ENCODE results near the gene CD86. TPM values are rescaled to one million over a fixed set of nuclear protein-coding genes. Genes with fewer than 3 reads are reported as not detected.

CD86 gene
- total and polyA plus RNA-seq, 4 donors: 1.7 to 4.0 (median 2.6) TPM

DNA sequence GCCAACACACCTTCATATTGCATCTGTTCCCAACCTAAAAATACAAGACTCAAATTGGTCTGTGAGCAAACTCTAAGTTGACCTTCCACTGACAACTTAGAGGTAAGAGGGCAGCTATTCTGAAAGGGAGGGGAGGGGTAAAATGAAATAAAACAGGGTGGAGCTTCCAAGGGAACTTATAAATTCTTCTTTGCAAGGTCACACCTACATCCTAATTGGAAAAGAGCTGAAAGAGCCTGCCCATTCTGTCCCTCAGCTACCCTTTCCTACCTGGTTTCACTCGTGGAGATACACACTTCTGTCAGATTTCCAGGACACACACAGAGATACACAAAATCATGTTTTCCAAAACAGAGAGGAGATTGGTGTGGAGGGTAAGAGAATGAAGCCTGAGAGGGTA, 34.1 kb upstream of the CD86 start:
- DNase-seq (ENCODE audit: low spot score): no peak
- 63% methylated on average over 1 of the region's 1 CpG for WGBS
- H3K9me3 ChIP-seq (ENCODE audit: control insufficient read depth in 4 of 4, low read length in 3 of 4): no peaks in the 10 kb centered on the region
- peaks cover 0 to 7% (median 2%) of the 10 kb centered on the region in 4 donors for H3K4me1 ChIP-seq (ENCODE audit: control insufficient read depth in 4 of 4, insufficient read depth in 4 of 4, low read length in 3 of 4)
- no peak overlapping the region for H3K27ac ChIP-seq (ENCODE audit: low read depth in 1 of 2, low read length in 2 of 2)
- no peak overlapping the region for H3K4me3 ChIP-seq (ENCODE audit: low read depth in 1 of 3, low read length in 3 of 3)
- no peaks in the 10 kb centered on the region for H3K27me3 ChIP-seq (ENCODE audit: control insufficient read depth in 4 of 4, insufficient read depth in 4 of 4, low read length in 3 of 4)
- H3K36me3 ChIP-seq (ENCODE audit: control insufficient read depth in 4 of 4, insufficient read depth in 3 of 4, low read depth in 1 of 4, low read length in 3 of 4): no peaks in the 10 kb centered on the region
- H3K9ac ChIP-seq (ENCODE audit: low read depth in 1 of 2, low read length in 2 of 2): no peak overlapping the region
- TF ChIP-seq, protein P1, sequence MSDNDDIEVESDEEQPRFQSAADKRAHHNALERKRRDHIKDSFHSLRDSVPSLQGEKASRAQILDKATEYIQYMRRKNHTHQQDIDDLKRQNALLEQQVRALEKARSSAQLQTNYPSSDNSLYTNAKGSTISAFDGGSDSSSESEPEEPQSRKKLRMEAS (IDR thresholded peaks at IDR 0.05): no peak
- TF ChIP-seq ZBTB33 (IDR thresholded peaks at IDR 0.05) (no peak), SP1 (IDR thresholded peaks at IDR 0.05) (no peak), GABPA (IDR thresholded peaks at IDR 0.05 in 1 of 2, conservative IDR thresholded peaks at IDR 0.05 in 1 of 2) (no peak), ATF3 (IDR thresholded peaks at IDR 0.05) (no peak), NR2F2 (IDR thresholded peaks at IDR 0.05) (no peak), YY1 (IDR thresholded peaks at IDR 0.05) (no peak), RXRA (IDR thresholded peaks at IDR 0.05) (no peak), FOXA1 (IDR thresholded peaks at IDR 0.05) (no peak), TAF1 (conservative IDR thresholded peaks at IDR 0.05) (no peak), JUND (IDR thresholded peaks at IDR 0.05) (no peak), HNF4A (conservative IDR thresholded peaks at IDR 0.05) (no peak), HNF4G (IDR thresholded peaks at IDR 0.05) (no peak), RAD21 (IDR thresholded peaks at IDR 0.05) (no peak), EGR1 (IDR thresholded peaks at IDR 0.05; ENCODE audit: low read depth in 2 of 2) (no peak), FOXA2 (IDR thresholded peaks at IDR 0.05) (no peak)
- TF ChIP-seq, protein P2, sequence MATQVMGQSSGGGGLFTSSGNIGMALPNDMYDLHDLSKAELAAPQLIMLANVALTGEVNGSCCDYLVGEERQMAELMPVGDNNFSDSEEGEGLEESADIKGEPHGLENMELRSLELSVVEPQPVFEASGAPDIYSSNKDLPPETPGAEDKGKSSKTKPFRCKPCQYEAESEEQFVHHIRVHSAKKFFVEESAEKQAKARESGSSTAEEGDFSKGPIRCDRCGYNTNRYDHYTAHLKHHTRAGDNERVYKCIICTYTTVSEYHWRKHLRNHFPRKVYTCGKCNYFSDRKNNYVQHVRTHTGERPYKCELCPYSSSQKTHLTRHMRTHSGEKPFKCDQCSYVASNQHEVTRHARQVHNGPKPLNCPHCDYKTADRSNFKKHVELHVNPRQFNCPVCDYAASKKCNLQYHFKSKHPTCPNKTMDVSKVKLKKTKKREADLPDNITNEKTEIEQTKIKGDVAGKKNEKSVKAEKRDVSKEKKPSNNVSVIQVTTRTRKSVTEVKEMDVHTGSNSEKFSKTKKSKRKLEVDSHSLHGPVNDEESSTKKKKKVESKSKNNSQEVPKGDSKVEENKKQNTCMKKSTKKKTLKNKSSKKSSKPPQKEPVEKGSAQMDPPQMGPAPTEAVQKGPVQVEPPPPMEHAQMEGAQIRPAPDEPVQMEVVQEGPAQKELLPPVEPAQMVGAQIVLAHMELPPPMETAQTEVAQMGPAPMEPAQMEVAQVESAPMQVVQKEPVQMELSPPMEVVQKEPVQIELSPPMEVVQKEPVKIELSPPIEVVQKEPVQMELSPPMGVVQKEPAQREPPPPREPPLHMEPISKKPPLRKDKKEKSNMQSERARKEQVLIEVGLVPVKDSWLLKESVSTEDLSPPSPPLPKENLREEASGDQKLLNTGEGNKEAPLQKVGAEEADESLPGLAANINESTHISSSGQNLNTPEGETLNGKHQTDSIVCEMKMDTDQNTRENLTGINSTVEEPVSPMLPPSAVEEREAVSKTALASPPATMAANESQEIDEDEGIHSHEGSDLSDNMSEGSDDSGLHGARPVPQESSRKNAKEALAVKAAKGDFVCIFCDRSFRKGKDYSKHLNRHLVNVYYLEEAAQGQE (IDR thresholded peaks at IDR 0.05): no peak
- TF ChIP-seq, protein P3, sequence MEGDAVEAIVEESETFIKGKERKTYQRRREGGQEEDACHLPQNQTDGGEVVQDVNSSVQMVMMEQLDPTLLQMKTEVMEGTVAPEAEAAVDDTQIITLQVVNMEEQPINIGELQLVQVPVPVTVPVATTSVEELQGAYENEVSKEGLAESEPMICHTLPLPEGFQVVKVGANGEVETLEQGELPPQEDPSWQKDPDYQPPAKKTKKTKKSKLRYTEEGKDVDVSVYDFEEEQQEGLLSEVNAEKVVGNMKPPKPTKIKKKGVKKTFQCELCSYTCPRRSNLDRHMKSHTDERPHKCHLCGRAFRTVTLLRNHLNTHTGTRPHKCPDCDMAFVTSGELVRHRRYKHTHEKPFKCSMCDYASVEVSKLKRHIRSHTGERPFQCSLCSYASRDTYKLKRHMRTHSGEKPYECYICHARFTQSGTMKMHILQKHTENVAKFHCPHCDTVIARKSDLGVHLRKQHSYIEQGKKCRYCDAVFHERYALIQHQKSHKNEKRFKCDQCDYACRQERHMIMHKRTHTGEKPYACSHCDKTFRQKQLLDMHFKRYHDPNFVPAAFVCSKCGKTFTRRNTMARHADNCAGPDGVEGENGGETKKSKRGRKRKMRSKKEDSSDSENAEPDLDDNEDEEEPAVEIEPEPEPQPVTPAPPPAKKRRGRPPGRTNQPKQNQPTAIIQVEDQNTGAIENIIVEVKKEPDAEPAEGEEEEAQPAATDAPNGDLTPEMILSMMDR (IDR thresholded peaks at IDR 0.05; ENCODE audit: low read depth, low read length, missing input control): no peak

Data from liver (tissue), 9 donors.